Astrocyte of the spinal cord (primary cell): ENCODE results near the gene RARA.

Experiments
- DNase-seq: peaks from one replicate; pipeline ENCODE4 v3.0.0; 2011; ENCODE audit warnings: low read depth, low spot score
- H3K4me3 ChIP-seq: 2 replicates; pipeline ENCODE4 v1.5.1; 2011; ENCODE audit warnings: low read depth, mild to moderate bottlenecking, low read length, moderate library complexity
- CTCF ChIP-seq: IDR thresholded peaks from 2 replicates; pipeline ENCODE4 v1.5.1; 2012; ENCODE audit warnings: low read depth, mild to moderate bottlenecking, low read length, inconsistent platforms
- in situ Hi-C: cut with HindIII; loops from 2 replicates; pipeline ENCODE4 v1.10.0; 2017; ENCODE audit warnings: low sequenced_read_pairs

RARA gene

DNA sequence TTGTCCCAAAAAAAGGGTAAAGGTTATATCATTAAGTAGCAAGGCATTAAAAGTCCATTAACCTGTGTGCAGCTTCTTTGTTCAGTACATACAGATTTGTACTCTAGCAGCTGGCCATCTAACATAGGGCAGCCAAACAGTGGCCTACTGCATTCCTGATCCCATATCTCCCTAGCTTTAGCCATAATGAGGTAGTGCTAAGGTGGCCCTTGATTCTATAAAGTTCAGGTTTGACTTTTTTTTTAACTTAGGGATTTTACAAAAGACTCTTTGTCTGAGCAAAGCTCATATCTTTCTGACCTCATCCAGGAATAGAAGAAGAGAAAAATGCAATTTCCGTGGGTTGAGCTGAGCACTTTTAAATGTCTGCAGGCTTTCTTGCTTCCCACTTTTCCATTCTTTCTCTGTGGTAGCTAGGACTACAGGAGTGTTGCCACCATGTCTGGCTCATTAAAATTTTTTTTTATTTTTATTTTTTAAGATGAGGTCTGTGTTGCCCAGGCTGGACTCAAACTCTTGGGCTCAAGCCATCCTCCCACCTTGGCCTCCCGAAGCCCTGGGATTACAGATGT, 40.8 kb upstream of the RARA start:
- DNase-seq, result no peak
- TF ChIP-seq CTCF, result no peak
- in situ Hi-C loops, result no loop called here

GRCh38 chr17:40278414-40278813, 30.6 kb upstream of the RARA start:
- in situ Hi-C loops, result loop anchor here (25.0 kb wide), 1 partner anchor 91 kb away; the partner anchor contains the start of gene RAPGEFL1
- no peak overlapping the region for H3K4me3 ChIP-seq
- DNase-seq, result no peak
- TF ChIP-seq CTCF, result no peak

More for the DNA sequence above, 40.8 kb upstream of the RARA start:
- H3K4me3 ChIP-seq, result no peak overlapping the region

DNA sequence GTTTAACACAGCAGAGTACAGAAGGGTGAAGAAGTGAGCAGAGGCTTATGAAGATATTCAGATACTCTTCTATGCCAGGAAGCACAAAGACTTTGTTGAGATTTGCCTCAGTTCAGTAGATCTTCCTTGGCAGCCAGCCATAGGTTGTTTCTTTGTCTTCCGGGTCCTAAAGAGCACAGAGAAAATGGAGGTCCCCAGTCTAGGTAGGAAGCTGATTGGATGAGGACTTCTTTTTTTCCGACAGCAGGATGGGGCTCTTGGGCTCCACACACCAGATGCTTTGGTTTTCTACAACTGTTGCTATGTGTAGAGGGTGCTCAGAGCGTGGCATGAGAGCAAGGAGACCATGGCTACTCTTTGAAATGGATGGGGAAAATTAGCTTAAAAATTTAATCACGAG, 29.6 kb upstream of the RARA start:
- no peak overlapping the region for H3K4me3 ChIP-seq
- in situ Hi-C loops, result loop anchor here (25.0 kb wide), 1 partner anchor 92 kb away; the partner anchor contains the start of gene RAPGEFL1
- no peak for TF ChIP-seq CTCF
- DNase-seq, result no peak

GRCh38 chr17:40281663-40282062, 27.3 kb upstream of the RARA start:
- H3K4me3 ChIP-seq, result no peak overlapping the region
- in situ Hi-C loops, result loop anchor here (25.0 kb wide), 1 partner anchor 94 kb away; the partner anchor contains the start of gene RAPGEFL1
- DNase-seq, result no peak
- TF ChIP-seq CTCF, result no peak

GRCh38 chr17:40283662-40284061, 25.3 kb upstream of the RARA start:
- DNase-seq, result peak; percentile 95
- in situ Hi-C loops, result loop anchor here (25.0 kb wide), 1 partner anchor 96 kb away; the partner anchor contains the start of gene RAPGEFL1
- no peak for TF ChIP-seq CTCF
- peak overlapping the region; percentile 23 for H3K4me3 ChIP-seq

- DNase-seq, result peak; percentile 90
- H3K4me3 ChIP-seq, result peak overlapping the region; percentile 23
- in situ Hi-C loops, result loop anchor here (25.0 kb wide), 1 partner anchor 97 kb away; the partner anchor contains the start of gene RAPGEFL1
- peak; percentile 42 for TF ChIP-seq CTCF
These were observed 24.8 kb upstream of the RARA start for GRCh38 chr17:40284085-40284713.
